Stomach (tissue), 9 donors: Measurements from ENCODE around the gene GNS. TPM values are rescaled to one million over a fixed set of nuclear protein-coding genes. Genes with fewer than 3 reads are reported as not detected.

Experiments
- DNase-seq, 2 donors: peaks; one replicate each; pipeline versions ENCODE4 v3.0.0 to v3.0.0-alpha.2; 2013 to 2019
- H3K27ac ChIP-seq, 5 donors: fragments of 200-600 bp in 4 of 5; sonication (generic) in 4 of 5; one replicate each; pipeline ENCODE4 v1.5.1; 2013 to 2019; ENCODE audit warnings: mild to moderate bottlenecking in 1 of 5, moderate library complexity in 1 of 5
- H3K27me3 ChIP-seq, 3 donors: fragments of 200-600 bp; sonication (generic); one replicate each; pipeline ENCODE4 v1.5.1; 2017 to 2019; ENCODE audit warnings: mixed run types in 1 of 3
- H3K36me3 ChIP-seq, 4 donors: fragments of 200-600 bp; sonication (generic); 1 replicate in 3 of 4; 2 replicates in 1 of 4; pipeline ENCODE4 v1.5.1; 2016 to 2019
- H3K4me1 ChIP-seq, 4 donors: fragments of 200-600 bp; sonication (generic); one replicate each; pipeline ENCODE4 v1.5.1; 2016 to 2019
- H3K4me3 ChIP-seq, 4 donors: fragments of 200-600 bp; sonication (generic) in 3 of 4; one replicate each; pipeline ENCODE4 v1.5.1; 2016 to 2019; ENCODE audit warnings: mild to moderate bottlenecking in 1 of 4
- H3K9me3 ChIP-seq, 4 donors: fragments of 200-600 bp; sonication (generic); one replicate each; pipeline ENCODE4 v1.5.1; 2016 to 2019
- EP300 ChIP-seq: sonication (generic); formaldehyde crosslinking; IDR thresholded peaks from one replicate; pipeline ENCODE4 v1.6.1; 2017; ENCODE audit warnings: antibody characterized with exemption
- POLR2A ChIP-seq, 4 donors: fragments of 450-650 bp; IDR thresholded peaks; one replicate each; pipeline ENCODE4 v1.6.1; 2016; ENCODE audit warnings: antibody characterized with exemption in 4 of 4, control low read depth in 2 of 4, mild to moderate bottlenecking in 1 of 4, moderate library complexity in 1 of 4
- POLR2AphosphoS5 ChIP-seq, 3 donors: sonication (generic); formaldehyde crosslinking; IDR thresholded peaks; one replicate each; pipeline ENCODE4 v1.6.1; 2016; ENCODE audit warnings: antibody characterized with exemption in 3 of 3
- WGBS, 5 donors: extraction: QIAGEN DNeasy Blood & Tissue Kit in 3 of 5; methylation state at CpG; one replicate each; pipeline versions ENCODE4 v1.1.5 to v1.1.7; 2013 to 2018; 5-methylcytosine and 5-hydroxymethylcytosine counted together
- intact Hi-C: fragments of 100-400 bp; cut with DNase I; formaldehyde crosslinking; loops from one replicate; pipeline ENCODE4 v1.15.1; 2023; ENCODE audit warnings: low total_unique reads
- polyA plus RNA-seq, 3 donors: library from polyadenylated mRNA; stranded (reverse); fragments of 200-250 nt; gene quantifications; one replicate each; pipeline ENCODE4 v1.2.3, GENCODE V29; 2013
- total RNA-seq, 5 donors: library from RNA; depleted of rRNA; stranded (reverse); fragments of >200 nt; gene quantifications; one replicate each; pipeline versions ENCODE4 v1.1.0 to v1.2.3, GENCODE V29; 2014 to 2016
- TF ChIP-seq, protein P1 (sequence below), 7 experiments: fragments of 450-650 bp in 4 of 7; fragments of 200-600 bp in 3 of 7; sonication (generic) in 3 of 7; IDR thresholded peaks; one replicate each; pipeline ENCODE4 v1.5.1; 2016 to 2019; ENCODE audit warnings: antibody characterized with exemption in 7 of 7, control low read depth in 2 of 7, mild to moderate bottlenecking in 1 of 7
- donor health status: healthy with polysubstance abuse.
- donor health status: Bipolar disorder and iron deficiency.
- donor health status: healthy.

Gene GNS
- total and polyA plus RNA-seq, 8 donors: 9.6 to 114 (median 30.3) TPM

DNA sequence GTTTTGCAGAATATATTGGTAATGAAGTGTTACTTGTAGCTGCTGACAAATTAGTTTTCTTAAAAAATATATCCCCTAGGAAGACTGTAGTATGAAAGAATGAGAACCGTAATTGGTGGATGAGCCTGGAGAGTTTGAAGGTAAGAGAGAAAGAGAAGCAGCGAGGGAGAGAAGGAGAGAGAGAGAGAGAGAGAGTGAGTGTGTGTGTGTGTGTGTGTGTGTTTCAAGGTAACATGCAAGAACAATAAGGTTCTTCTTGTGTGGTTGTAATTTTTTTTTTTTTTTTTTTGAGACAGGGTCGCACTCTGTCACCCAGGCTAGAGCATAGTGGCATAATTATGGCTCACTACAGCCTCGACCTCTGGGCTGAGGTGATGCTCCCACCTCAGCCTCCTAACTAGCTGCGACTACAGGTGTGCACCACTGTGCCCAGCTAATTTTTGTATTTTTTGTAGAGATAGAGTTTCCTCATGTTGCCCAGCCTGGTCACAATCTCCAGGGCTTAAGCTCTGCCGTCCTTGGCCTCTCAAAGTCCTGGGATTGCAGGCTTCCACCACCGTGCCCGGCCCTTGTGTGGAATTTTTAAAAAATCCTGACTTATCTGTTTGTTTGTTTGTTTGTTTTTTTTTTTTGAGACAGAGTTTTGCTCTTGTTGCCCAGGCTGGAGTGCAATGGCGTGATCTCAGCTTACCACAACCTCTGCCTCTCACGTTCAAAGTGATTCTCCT lies 75.2 kb downstream of the GNS start:
- DNase-seq: no peak
- 84 to 89% (median 88%) methylated on average over 10 of the region's 10 CpGs for WGBS, 5 donors
- intact Hi-C loops: no loop called here
- TF ChIP-seq POLR2AphosphoS5 (IDR thresholded peaks at IDR 0.05): no peak
- no peak for TF ChIP-seq EP300
- no peak for TF ChIP-seq POLR2A (IDR thresholded peaks at IDR 0.05)
- TF ChIP-seq, protein P1, sequence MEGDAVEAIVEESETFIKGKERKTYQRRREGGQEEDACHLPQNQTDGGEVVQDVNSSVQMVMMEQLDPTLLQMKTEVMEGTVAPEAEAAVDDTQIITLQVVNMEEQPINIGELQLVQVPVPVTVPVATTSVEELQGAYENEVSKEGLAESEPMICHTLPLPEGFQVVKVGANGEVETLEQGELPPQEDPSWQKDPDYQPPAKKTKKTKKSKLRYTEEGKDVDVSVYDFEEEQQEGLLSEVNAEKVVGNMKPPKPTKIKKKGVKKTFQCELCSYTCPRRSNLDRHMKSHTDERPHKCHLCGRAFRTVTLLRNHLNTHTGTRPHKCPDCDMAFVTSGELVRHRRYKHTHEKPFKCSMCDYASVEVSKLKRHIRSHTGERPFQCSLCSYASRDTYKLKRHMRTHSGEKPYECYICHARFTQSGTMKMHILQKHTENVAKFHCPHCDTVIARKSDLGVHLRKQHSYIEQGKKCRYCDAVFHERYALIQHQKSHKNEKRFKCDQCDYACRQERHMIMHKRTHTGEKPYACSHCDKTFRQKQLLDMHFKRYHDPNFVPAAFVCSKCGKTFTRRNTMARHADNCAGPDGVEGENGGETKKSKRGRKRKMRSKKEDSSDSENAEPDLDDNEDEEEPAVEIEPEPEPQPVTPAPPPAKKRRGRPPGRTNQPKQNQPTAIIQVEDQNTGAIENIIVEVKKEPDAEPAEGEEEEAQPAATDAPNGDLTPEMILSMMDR (IDR thresholded peaks at IDR 0.05): no peak
- peaks cover 39 to 89% (median 66%) of the 10 kb centered on the region in 4 donors for H3K4me1 ChIP-seq
- peak overlapping the region in 4 of 5 donors; percentile 38 to 91 (median 86) for H3K27ac ChIP-seq
- H3K4me3 ChIP-seq: no peak overlapping the region
- H3K9me3 ChIP-seq: no peaks in the 10 kb centered on the region
- H3K27me3 ChIP-seq: no peaks in the 10 kb centered on the region
- peaks cover 22 to 37% (median 31%) of the 10 kb centered on the region in 4 donors for H3K36me3 ChIP-seq

DNA sequence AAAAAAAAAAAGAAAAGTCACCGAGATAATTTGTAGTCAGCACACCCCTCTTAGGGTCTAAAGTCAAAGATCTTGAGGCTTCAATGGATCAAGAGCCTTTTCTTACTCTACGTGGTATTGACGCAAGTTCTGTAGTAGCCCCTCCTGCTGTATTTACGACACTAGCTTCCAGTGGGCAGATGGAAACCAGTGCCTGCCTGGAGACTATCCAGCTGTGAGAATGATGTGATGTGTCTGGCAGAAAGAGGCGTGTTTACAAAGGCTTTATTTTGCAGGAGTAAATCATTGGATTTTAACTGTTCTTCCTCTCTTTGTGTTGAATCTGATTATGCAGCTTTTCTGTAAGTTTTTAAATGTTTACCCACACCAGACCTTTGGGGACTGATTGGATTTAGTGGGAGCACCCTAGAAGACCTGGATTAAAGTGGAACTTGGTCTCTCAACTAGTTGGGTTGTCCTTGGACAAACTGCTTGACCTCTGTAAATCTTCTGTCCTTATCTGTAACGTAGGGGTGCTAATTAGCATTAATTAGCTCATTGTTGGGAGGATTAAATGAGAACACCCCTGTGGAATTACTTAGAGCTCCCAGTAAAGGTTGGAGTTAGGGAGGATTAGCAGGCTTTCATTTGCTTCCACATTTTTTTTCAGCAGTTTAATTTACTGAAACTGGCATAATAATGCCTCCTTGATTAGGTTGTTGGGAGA lies 76.5 kb downstream of the GNS start:
- TF ChIP-seq EP300 (peak; percentile 95), POLR2A (IDR thresholded peaks at IDR 0.05) (no peak), POLR2AphosphoS5 (IDR thresholded peaks at IDR 0.05) (peak; percentile 81 to 97 (median 87))
- Histone ChIP-seq H3K4me1 (peaks cover 31 to 89% (median 62%) of the 10 kb centered on the region in 4 donors), H3K9me3 (no peaks in the 10 kb centered on the region), H3K27me3 (no peaks in the 10 kb centered on the region), H3K4me3 (no peak overlapping the region), H3K27ac (peak overlapping the region in 4 of 5 donors; percentile 82 to 91 (median 88)), H3K36me3 (peaks cover 22 to 26% (median 23%) of the 10 kb centered on the region in 4 donors)
- DNase-seq: peak in 1 of 2 donors; percentile 88
- intact Hi-C loops: no loop called here
- WGBS, 5 donors: 37 to 59% (median 59%) methylated on average over 6 of the region's 6 CpGs

DNA sequence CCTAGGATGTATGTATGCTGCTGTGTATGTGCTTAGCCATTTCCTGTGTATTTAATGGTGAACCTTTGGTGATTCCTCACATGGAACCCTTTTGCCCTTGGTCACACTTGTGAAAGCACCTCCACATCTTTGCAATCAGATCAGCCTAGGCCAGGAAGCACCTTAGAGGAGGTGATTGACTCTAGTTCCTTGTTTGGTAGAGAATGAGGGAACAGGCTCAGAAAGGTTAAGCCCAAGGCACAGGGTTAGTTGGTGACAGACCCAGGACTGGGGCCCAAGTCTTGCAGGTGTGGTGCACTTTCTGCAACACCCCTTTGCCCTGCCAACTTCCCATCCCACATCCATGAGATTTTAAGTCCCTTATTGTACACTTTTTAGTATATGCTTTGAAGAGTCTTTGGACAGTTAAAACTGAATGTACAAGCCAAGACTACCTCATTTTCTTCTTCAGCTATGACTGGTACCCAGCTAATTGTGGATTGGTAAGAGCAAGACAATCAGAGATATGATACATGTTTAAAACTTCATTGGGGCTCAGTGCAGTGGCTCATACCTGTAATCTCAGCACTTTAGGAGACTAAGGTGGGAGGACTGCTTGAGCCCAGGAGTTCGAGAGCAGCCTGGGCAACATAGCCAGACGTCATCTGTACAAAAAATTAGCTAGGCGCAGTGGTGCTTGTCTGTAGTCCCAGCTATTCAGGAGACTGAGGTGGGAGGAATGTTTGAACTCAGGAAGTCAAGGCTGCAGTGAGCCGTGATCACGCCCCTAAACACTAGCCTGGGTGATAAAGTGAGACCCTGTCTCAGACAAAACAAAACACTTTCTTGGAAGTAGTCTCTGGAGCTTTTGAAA lies 77.8 kb downstream of the GNS start:
- TF ChIP-seq, protein P1 (IDR thresholded peaks at IDR 0.05): no peak
- TF ChIP-seq POLR2A (IDR thresholded peaks at IDR 0.05) (no peak), POLR2AphosphoS5 (IDR thresholded peaks at IDR 0.05) (no peak), EP300 (no peak)
- peaks cover 11 to 17% (median 15%) of the 10 kb centered on the region in 4 donors for H3K36me3 ChIP-seq
- DNase-seq: no peak
- no peaks in the 10 kb centered on the region for H3K27me3 ChIP-seq
- H3K9me3 ChIP-seq: no peaks in the 10 kb centered on the region
- intact Hi-C loops: no loop called here
- peaks cover 28 to 93% (median 67%) of the 10 kb centered on the region in 4 donors for H3K4me1 ChIP-seq
- no peak overlapping the region for H3K4me3 ChIP-seq
- peak overlapping the region; percentile 14 to 91 (median 86) for H3K27ac ChIP-seq
- 73 to 88% (median 87%) methylated on average over 5 of the region's 5 CpGs for WGBS, 5 donors

DNA sequence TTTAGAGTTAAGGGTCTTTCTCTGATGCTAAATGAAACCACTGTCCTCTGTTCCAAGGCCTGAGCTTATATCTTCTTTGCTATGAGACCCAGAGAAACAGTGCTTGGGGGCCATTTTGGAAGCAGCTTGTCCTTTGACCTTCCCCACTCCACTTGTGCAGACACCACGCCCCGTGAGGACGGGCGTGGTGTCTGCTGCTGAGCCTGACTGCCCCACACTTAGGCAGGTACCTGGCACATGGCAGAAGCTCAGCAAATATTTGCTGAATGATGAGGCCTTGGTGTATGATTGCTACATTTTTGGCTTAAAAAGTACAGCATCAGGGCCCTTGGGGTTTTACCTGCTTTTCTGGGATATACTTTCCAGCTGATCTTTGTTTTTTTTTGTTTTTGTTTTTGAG lies 79.0 kb downstream of the GNS start:
- peaks cover 32 to 99% (median 79%) of the 10 kb centered on the region in 4 donors for H3K4me1 ChIP-seq
- 25 to 48% (median 37%) methylated on average over 4 of the region's 4 CpGs for WGBS, 5 donors

More for the DNA sequence above, 79.0 kb downstream of the GNS start:
- TF ChIP-seq, protein P1 (IDR thresholded peaks at IDR 0.05): no peak
- TF ChIP-seq POLR2AphosphoS5 (IDR thresholded peaks at IDR 0.05) (no peak), POLR2A (IDR thresholded peaks at IDR 0.05) (no peak), EP300 (no peak)
- Histone ChIP-seq H3K4me3 (peak overlapping the region in 1 of 4 donors; percentile 17), H3K27ac (peak overlapping the region; percentile 81 to 91 (median 86)), H3K9me3 (no peaks in the 10 kb centered on the region), H3K27me3 (no peaks in the 10 kb centered on the region), H3K36me3 (peaks cover 2 to 6% (median 3%) of the 10 kb centered on the region in 4 donors)
- no peak for DNase-seq
- intact Hi-C loops: no loop called here
